HL-60 (cell line): Measurements from ENCODE around the gene KIAA0930.

Source experiments
- CTCF ChIP-seq: IDR thresholded peaks from one replicate; pipeline ENCODE4 v1.5.1; 2011; ENCODE audit warnings: low read length, control low read depth, inconsistent platforms; ENCODE audit not compliant: insufficient read depth
- POLR2AphosphoS5 ChIP-seq: IDR thresholded peaks from 2 replicates; pipeline ENCODE4 v1.6.1; 2012; ENCODE audit warnings: low read depth
- TF ChIP-seq, protein P1 (sequence below): IDR thresholded peaks from 2 replicates; pipeline ENCODE4 v1.6.1; 2012; ENCODE audit warnings: low read depth; ENCODE audit not compliant: insufficient replicate concordance

DNA sequence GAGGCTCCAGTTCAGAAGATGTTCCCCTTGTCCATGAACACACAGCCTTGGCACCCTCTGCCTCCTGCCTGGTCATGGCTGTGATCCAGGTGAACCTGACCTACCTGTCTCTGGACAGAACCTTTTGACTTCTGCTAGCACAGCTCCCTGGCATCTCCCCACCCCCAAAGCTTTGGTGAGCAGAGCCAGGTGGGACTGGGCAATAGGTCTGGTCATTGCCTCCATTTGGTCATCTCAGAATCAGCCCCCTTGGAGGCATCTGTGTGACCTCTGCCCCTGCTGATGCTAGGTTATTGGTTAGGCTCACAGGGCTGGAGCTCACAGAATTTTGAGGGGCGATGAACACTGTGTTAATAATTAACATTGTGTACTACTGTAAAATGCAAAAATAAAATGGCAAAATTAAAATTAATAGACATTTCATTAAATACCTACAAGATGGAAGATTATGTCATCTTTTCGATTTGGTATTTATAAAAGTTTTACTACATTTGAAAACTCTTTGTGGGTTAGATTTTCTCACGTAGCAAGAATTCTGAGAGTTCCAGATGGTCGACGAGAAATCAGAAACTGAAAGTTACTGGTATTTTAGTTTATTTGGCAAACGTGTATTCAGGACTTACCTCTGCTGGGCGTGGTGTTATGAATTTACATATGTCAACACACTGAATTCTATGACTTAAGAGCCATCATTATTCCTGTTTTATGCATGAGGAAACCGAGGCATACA, 8.3 kb upstream of the KIAA0930 start:
- TF ChIP-seq CTCF: no peak
- TF ChIP-seq, protein P1, sequence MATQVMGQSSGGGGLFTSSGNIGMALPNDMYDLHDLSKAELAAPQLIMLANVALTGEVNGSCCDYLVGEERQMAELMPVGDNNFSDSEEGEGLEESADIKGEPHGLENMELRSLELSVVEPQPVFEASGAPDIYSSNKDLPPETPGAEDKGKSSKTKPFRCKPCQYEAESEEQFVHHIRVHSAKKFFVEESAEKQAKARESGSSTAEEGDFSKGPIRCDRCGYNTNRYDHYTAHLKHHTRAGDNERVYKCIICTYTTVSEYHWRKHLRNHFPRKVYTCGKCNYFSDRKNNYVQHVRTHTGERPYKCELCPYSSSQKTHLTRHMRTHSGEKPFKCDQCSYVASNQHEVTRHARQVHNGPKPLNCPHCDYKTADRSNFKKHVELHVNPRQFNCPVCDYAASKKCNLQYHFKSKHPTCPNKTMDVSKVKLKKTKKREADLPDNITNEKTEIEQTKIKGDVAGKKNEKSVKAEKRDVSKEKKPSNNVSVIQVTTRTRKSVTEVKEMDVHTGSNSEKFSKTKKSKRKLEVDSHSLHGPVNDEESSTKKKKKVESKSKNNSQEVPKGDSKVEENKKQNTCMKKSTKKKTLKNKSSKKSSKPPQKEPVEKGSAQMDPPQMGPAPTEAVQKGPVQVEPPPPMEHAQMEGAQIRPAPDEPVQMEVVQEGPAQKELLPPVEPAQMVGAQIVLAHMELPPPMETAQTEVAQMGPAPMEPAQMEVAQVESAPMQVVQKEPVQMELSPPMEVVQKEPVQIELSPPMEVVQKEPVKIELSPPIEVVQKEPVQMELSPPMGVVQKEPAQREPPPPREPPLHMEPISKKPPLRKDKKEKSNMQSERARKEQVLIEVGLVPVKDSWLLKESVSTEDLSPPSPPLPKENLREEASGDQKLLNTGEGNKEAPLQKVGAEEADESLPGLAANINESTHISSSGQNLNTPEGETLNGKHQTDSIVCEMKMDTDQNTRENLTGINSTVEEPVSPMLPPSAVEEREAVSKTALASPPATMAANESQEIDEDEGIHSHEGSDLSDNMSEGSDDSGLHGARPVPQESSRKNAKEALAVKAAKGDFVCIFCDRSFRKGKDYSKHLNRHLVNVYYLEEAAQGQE: no peak
- no peak for TF ChIP-seq POLR2AphosphoS5
